ENCODE data around the gene NTM.

DNA sequence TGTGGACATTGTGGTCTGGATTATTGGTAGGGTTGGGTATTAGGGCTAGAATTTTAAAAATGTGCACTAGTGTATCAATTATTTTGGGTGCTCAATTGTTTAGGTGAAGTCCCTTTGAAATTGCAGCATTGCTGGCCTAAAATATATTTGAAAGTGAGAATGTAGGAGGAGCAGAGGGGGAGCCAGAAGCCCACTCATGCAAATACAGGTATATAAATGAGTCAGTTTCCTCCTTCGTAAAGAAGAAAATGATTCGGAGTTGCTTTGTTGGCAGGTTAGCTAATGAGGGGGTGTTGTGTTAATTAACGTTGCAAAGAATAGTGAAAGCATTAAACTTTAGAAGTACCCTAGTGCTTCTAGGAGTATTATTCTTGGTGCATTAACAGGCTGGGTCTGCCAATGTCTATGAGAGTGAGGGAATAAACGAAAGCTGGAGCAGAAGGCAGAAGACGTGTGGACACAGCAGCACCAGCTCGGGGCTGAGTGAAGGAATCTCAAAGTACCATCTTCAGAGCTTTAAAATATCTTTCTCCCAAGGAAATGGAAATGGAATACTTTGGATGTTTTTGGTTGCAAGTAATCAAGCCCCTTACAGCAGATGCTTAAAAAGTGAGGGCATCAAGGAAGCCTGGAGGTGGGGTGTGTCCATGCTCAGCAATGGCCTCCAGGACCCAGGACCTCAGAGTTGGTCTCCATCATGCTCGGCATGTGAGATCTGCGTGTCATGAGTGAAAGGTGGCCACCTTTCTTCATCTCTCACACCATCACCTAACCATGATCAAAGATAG, 522.9 kb downstream of the NTM start:
- no peak for TF ChIP-seq EZH2 (IDR thresholded peaks at IDR 0.05; ENCODE audit: low read length, missing control alignments)
- TF ChIP-seq, protein P1, sequence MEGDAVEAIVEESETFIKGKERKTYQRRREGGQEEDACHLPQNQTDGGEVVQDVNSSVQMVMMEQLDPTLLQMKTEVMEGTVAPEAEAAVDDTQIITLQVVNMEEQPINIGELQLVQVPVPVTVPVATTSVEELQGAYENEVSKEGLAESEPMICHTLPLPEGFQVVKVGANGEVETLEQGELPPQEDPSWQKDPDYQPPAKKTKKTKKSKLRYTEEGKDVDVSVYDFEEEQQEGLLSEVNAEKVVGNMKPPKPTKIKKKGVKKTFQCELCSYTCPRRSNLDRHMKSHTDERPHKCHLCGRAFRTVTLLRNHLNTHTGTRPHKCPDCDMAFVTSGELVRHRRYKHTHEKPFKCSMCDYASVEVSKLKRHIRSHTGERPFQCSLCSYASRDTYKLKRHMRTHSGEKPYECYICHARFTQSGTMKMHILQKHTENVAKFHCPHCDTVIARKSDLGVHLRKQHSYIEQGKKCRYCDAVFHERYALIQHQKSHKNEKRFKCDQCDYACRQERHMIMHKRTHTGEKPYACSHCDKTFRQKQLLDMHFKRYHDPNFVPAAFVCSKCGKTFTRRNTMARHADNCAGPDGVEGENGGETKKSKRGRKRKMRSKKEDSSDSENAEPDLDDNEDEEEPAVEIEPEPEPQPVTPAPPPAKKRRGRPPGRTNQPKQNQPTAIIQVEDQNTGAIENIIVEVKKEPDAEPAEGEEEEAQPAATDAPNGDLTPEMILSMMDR (conservative IDR thresholded peaks at IDR 0.05 in 1 of 2, IDR thresholded peaks at IDR 0.05 in 1 of 2; ENCODE audit: low read depth in 1 of 2, low read length in 2 of 2), result no peak
